RPMI7951 (cell line): ENCODE measurements around the gene C12orf54. TPM values are rescaled to one million over a fixed set of nuclear protein-coding genes. Genes with fewer than 3 reads are reported as not detected.
A peak's percentile ranks its signal among the peaks of the same experiment; 100 is the strongest.
"Not testable (repeated sequence)": the region's sequence is repeated elsewhere in the genome, so short reads cannot be mapped to it uniquely, and the experiment has no call there.

Source experiments
- DNase-seq: peaks from one replicate; pipeline ENCODE4 v3.0.0-alpha.2; 2012; ENCODE audit warnings: low read depth
- total RNA-seq: library from RNA; depleted of rRNA; stranded (reverse); fragments of >200 nt; shearing (Covaris generic); gene quantifications from 2 replicates; pipeline ENCODE4 v1.2.3, GENCODE V29; 2014; rRNA removed

C12orf54 gene
- not detected in 2 replicates for total RNA-seq

DNA sequence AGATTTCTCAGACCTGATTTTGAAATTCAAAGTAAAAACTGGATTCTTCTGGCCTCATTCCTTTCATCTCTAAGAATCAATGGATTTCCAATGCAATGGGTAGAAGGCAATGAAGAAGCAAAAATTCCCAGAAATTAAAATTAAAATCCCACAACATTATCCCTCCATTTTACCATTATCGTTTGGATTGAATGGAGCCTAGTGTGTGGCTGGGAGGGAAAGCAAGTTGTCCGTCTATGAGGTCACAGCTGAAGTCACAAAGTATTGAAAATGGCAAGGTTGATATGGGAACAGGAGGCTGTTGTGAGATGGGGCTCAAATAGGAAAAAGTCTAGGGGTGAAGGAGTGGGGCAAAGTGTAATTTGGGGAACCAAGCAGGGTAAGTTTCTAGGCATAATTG, at the start of gene C12orf54:
TSS of gene C12orf54 (plus strand) at position 301 of the 400 bp plus-strand sequence. CDS start 799 bp downstream, outside the sequence.
- no peak for DNase-seq

DNA sequence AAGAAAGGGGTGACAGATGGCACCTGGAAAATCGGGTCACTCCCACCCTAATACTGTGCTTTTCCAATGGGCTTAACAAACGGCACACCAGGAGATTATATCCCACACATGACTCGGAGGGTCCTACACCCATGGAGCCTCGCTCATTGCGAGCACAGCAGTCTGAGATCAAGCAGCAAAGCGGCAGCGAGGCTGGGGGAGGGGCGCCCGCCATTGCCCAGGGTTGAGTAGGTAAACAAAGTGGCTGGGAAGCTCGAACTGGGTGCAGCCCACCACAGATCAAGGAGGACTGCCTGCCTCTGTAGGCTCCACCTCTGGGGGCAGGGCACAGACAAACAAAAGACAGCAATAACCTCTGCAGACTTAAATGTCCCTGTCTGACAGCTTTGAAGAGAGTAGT, 48.3 kb upstream of the C12orf54 start:
- not testable (repeated sequence) for DNase-seq

DNA sequence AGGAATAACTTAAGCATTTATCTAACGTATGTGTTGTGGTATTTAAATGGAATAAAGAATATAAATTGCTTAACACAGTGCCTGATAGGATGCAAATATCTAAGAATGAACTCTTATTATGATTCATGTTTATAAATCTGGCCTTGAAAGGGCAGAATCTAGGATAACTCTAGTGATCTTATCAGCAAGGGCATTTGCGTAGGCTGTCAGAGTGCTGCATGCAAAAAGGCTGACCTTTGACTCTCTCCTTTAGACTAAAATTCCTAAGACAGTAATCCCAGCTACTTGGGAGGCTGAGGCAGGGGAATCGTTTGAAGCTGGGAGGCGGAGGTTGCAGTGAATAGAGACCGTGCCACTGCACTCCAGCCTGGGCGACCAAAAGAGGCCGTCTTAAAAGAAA, 41.2 kb upstream of the C12orf54 start:
- no peak for DNase-seq

DNA sequence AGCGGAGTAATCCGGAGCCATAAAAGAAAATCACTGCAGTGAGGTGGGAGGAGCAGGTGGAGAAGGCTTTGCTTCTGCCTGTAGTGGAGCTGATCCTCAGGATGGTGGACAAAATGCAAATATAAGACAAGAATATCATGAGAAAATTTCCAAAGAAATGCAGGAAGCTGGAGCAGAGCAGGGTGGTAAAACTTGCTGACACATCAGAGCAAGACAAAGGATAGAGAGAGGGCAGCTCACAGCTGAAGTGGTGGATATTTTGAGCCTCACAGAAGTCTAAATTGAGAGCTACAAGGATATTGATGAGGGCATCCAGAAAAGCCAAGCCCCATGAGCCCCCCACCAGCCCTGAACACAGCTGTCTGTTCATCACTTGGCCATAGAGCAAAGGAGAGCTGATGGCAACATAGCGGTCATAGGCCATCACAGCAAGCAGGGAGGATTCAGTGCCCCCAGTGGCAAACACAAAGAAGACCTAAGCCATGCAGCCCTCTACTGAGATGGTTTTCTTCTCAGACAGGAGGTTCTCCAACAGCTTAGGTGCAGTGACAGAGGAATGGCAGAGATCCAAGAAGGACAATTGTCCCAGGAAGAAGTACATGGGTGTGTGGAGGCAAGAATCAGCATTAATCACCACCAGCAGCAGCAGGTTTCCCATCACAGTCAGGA, 40.0 kb upstream of the C12orf54 start:
- DNase-seq = peak; percentile 4

DNA sequence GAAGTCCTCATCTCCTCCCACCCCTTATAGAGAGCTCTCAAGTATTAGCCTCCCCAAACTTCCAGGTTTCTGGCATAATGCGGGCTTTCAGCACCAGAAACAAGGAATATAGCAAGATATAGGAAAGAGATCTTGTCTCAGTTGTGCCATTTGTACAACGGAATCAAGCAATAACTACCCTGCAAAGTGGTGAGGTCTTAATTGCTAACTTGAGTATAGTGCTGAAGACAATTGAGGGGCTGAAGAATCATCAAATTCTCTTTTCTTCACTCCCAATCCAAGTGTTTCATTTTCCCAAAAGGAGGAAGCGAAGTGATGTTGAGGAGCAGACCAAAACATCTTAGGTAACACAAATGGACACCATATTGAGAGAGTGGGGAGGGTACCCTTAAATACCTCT, 36.8 kb upstream of the C12orf54 start:
- no peak for DNase-seq

DNA sequence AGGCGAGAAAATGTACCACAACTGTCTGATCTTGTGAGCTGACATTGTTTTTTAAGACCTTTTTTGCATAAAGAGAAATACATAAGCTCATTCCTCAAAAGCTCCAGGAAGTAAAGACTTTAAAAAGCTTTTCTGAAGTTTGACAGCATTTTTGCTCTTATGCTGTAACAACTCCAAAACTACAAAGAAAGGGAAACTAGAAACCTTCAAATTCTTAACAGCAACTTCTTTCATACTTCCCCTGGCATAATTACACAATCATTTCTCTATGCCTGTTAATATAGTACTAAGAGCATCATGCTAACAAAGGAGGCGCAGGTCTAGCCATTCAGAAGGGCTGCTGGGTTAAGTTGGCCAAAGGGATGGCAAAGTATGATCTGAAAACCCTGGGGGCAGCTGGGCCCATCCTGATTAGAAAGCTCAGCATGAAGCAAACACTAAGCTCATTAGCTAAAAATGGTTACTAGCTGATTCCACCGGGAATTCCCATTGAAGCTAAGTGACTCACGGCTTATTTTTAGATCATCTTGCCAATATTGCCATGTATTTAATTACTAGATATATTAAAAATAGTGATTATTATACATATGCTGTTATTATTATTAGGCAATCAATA, 36.0 kb upstream of the C12orf54 start:
- no peak for DNase-seq

DNA sequence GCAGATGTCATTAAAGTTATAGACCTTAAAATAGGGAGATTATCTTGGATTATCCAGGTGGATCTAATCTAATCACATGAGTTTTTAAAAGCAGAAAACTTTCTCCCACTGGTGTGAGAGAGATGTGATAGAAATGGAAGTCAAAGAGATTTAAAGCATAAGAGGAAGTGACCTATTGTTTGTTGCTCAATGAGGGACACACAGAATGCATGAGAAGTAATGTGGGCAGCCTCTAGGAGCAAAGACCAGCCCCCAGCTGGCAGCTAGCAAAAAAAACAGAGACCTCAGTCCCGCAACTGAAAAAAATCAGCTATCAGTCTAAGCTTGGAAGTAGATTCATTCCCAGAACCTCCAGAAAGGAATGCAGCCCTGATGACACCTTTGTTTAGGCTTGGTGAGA, 34.5 kb upstream of the C12orf54 start:
- no peak for DNase-seq

DNA sequence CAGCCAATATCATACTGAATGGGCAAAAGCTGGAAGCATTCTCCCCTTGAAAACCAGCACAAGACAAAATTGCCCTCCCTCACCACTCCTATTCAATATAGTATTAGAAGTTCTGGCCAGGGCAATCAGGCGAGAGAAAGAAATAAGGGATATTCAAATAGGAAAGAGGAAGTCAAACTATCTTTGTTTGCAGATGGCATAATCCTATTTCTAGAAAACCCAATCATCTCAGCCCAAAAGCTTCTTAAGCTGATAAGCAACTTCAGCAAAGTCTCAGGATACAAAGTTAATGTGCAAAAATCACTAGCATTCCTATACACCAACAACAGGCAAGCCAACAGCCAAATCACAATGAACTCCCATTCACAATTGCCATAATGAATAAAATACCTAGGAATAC, 30.9 kb upstream of the C12orf54 start:
- no peak for DNase-seq

DNA sequence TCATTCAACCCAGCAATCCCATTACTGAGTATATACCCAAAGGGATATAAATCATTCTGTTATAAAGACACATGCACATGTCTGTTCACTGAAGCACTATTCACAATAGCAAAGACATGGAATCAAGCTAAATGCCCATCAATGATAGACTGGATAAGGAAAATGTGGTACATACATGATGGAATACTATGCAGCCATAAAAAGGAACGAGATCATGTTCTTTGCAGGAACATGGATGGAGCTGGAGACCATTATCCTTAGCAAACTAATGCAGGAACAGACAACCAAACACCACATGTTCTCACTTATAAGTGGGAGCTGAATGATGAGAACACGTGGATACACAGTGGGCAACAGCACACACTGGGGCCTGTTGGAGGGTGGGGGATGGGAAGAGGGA, 29.3 kb upstream of the C12orf54 start:
- DNase-seq = not testable (repeated sequence)

DNA sequence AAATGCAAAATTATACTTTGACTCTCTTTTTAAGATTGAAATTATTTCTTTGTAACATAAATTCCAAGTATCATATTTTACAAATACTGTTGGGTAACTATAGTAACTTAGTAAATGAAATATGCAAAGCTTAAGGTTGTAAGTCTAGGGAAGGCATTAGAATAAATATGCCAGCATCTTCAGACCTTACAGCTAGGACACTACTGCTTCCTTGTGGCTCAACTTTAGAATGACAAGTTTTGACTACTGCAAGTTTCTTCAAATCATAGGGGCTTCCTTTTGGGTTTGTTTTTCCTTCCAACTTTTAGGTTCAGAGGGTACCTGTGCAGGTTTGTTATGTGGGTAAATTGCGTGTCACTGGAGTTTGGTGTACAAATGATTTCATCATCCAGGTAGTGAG, 27.6 kb upstream of the C12orf54 start:
- DNase-seq = peak; percentile 17

DNA sequence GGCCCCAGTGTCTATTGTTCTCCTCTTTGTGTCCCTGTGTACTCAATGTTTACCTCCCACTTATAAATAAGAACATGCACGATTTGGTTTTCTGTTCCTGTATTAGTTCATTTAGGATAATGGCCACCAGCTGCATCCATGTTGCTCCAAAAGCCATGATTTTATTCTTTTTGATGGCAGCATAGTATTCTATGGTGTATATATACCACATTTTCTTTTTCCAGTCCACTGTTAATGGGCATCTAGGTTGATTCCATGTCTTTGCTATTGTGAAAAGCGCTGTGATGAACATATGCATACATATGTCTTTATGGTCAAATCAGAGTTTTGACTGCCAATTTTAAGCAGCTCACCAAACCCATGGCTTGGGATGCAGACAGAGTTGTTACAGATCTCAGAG, 27.2 kb upstream of the C12orf54 start:
- no peak for DNase-seq

DNA sequence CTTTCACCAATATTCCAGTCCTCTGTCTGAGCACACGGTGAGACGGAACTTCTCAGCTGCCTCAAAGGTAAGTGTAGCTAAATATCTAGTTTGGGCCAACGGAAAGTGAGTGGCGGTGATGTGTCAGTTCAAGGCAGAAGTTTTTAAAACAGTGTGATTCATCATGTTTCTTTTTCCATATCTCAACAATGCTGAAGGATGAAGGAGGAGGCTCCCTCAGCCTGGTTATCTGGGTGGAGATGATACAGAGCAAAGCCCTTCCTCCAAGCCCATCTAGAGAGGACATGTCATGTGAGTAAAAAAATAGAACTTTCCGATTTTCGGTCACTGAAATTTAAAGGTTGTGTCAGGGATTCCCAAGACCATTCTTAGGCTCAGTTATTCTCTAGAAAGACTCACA, 23.0 kb upstream of the C12orf54 start:
- no peak for DNase-seq

DNA sequence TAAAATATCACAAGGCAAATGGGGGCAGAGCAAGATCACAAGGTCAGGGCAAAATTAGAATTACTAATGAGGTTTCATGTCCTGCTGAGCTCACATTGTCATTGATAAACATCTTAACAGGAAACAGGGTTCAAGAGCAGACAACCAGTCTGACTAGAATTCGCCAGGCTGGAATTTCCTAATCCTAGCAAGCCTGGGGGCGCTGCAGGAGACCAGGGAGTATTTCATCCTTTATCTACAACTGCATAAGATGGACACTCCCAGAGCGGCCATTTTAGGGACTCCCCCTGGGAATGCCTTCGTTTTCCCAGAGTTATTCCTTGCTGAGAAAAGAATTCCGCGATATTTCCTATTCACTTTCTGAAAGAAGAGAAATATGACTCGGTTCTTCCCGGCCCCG, 13.3 kb upstream of the C12orf54 start:
- DNase-seq = not testable (repeated sequence)

DNA sequence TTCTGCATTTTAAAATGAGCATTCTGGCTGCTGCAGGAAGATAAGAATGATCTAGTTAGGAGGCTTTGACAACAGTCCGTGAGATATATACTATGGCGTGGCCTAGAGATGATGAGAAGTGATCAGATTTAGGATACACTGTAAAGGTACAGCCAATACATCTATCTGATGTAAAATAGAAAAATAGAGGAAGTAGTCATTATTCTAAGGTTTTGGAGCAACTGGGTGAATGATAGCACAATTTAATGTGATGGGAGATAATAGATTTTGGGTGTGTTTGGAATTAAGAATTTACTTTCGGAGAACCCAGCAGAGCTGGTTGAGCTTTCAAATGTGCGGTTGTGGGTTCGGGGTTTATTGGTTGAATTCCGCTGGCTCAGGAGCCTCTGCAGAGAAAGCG, 10.0 kb upstream of the C12orf54 start, which contains the start of gene ANP32D:
TSS of gene ANP32D (plus strand) at position 301 of the 400 bp plus-strand sequence. CDS start 106 bp downstream, outside the sequence.
- no peak for DNase-seq

DNA sequence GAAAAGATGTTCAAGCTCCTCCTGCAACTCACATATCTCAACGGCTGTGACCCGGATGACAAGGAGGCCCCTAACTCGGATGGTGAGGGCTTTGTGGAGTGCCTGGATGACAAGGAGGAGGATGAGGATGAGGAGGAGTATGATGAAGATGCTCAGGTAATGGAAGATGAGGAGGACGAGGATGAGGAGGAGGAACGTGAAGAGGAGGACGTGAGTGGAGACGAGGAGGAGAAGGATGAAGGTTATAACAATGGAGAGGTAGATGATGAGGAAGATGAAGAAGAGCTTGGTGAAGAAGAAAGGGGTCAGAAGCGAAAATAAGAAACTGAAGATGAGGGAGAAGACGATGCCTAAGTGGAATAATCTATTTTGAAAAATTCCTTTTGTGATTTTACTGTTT, 9.2 kb upstream of the C12orf54 start:
- DNase-seq = no peak

DNA sequence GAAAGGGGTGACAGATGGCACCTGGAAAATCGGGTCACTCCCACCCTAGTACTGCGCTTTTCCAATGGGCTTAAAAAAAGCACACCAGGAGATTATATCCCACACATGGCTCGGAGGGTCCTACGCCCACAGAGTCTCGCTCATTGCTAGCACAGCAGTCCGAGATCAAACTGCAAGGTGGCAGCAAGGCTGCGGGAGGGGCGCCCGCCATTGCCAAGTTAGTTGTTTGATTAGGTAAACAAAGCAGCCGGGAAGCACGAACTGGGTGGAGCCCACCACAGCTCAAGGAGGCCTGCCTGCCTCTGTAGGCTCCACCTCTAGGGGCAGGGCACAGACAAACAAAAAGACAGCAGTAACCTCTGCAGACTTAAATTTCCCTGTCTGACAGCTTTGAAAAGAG, 7.8 kb upstream of the C12orf54 start:
- DNase-seq = not testable (repeated sequence)

DNA sequence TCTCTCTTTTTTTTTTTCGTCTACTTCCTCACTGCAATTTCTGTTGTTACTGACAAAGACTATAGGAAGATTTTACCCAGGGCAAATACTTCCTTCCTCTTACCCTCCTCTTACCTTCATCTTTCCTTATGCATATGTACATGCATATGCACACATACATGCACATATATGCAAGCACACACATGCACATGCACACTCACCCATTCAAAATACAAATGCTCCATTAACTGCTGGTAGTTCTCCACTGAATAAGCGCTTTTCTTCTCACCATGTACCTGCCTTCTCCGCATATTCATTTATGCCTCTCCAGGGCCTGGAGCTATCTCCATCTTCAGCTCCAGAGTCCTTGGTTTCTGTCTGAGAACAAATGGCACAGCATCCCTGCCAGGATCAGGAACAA, 632 bp downstream of the C12orf54 start:
- no peak for DNase-seq

DNA sequence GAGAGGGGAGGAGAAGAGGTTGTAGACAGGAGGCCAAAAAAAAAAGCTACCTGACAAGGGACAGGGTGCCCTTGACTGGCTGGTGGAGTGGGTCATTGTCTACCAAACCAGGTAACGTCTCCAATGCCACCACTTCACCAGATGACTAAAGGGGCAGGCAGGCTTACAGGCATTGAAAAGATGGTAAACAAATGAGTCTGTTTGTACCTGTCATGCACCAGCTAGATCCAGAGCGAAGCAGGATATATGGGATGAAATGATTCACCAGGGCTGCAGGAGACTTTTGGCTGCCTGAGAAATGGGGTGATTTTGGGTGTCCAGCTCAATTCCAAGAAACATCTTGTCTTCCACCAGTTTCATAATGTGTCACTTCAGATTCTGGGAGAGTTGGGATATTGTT, 4.0 kb downstream of the C12orf54 start:
- no peak for DNase-seq

DNA sequence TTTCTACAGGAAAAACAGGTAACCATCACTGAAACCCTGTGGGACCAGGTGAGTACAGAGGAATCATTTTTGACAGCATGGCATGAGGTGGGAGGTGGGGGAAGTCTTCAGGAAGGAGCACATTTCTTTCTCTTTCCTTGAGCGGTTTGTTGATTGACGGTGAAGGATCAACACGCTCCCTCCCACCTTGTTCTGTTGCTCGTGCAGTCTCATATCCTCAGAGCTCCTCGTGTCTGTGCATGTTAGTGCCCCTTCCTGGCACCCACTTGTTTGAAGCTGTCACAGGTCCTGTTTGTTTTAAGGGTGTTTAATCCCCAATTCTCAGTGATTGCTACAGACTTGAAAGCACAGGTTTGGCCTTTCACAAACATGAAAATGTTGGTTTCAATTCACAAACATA, 4.4 kb downstream of the C12orf54 start:
- no peak for DNase-seq

DNA sequence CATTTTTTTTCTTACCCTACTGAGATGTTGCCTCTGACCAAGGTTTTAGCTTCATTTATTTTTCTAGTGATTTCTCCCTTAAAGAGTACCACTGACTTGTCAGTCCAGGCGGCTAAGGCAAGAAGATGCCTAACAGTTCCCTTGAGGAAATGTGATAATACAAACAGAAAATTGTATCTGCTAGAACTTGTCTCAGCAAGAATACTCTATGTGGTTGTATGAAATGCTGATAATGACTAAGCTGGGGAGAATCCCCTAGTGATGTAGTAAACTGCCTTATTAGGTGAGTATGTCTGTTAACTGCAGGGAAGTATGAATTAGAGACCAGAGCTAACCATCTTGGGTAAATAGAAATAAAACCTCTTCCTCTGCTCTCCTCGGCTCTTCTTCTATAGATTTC, 6.7 kb downstream of the C12orf54 start:
- DNase-seq = no peak

DNA sequence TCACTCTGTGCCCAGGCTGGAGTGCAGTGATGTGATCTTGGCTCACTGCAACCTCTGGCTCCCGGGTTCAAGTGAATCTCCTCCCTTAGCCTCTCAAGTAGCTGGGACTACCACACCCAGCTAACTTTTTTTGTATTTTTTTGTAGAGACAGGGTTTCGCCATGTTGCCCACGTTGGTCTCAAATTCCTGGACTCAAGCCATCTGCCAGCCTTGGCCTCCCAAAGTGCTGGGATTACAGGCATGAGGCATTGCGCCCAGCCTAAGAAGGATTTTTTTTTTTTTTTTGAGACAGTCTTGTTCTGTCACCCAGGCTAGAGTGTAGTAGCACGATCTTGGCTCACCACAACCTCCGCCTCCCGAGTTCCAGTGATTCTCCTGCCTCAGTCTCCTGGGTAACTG, 7.2 kb downstream of the C12orf54 start:
- not testable (repeated sequence) for DNase-seq

DNA sequence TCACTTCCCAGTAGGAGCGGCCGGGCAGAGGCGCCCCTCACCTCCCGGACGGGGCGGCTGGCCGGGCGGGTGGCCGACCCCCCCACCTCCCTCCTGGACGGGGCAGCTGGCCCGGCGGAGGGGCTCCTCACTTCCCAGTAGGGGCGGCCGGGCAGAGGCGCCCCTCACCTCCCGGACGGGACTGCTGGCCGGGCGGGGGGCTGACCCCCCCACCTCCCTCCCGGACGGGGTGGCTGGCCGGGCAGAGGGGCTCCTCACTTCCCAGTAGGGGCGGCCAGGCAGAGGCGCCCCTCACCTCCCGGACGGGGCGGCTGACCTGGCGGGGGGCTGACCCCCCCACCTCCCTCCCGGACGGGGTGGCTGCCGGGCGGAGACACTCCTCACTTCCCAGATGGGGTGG, 18.0 kb downstream of the C12orf54 start:
- not testable (repeated sequence) for DNase-seq

DNA sequence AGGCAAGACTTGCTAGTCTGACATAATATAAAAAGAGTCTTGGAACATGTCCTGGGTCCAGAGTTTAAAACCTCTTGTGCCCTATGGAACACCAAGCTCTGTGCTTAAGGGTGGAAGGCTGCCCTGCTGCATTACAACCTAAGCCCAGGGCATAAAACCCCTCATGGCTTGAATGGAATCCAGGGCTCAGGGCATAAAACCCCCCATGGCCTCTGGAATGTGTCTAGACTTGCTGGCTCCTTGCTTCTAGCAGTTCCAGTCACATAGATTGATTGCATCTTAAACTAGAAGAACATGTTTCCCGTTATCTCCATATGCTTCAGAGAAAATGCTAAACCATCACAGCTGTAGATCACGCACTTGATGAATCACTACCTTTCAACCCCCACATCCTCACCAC, 24.5 kb downstream of the C12orf54 start:
- not testable (repeated sequence) for DNase-seq

DNA sequence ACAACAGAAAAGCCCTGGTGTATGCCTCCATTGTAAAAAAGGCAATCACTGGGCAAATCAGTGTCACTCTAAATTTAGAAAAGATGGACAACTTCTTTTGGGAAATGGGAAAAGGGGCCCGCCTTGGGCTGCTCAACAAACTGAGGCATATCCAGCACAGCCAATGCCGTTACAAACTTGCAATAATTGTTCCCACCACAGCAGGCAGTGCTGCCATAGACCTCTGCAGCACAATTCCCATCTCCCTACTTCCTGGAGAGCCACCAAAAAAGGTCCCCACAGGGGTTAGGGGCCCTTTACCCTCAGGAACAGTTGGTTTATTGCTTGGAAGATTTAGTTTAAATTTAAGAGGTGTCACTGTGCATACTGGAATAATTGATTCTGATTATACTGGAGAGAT, 26.7 kb downstream of the C12orf54 start:
- no peak for DNase-seq
